ENCODE results near the gene BIN2. TPM values are rescaled to one million over a fixed set of nuclear protein-coding genes. Genes with fewer than 3 reads are reported as not detected.

The BIN2 gene
- total RNA-seq, 1 experiment from 2014 or later, result 0.20 TPM

DNA sequence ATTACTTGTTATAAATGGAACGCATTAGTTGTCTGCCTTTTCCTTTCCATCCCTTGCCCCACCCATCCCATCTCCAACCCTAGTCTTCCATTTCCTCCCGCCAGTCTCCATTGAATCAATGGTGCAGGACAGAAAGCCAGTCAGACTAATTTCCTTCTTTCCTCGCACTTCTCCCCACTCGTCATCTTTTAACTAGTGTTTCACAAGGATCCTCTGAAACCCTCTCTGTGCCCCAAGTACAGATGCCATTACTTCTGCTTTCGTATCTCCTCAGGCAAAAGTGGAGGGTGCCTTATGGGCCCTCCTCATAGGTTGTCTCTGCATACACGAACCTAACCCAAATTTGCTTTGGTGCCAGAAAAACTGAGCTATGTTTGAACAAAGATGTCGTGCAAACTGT, 81.1 kb downstream of the BIN2 start (continued):
- TF ChIP-seq, protein P1, sequence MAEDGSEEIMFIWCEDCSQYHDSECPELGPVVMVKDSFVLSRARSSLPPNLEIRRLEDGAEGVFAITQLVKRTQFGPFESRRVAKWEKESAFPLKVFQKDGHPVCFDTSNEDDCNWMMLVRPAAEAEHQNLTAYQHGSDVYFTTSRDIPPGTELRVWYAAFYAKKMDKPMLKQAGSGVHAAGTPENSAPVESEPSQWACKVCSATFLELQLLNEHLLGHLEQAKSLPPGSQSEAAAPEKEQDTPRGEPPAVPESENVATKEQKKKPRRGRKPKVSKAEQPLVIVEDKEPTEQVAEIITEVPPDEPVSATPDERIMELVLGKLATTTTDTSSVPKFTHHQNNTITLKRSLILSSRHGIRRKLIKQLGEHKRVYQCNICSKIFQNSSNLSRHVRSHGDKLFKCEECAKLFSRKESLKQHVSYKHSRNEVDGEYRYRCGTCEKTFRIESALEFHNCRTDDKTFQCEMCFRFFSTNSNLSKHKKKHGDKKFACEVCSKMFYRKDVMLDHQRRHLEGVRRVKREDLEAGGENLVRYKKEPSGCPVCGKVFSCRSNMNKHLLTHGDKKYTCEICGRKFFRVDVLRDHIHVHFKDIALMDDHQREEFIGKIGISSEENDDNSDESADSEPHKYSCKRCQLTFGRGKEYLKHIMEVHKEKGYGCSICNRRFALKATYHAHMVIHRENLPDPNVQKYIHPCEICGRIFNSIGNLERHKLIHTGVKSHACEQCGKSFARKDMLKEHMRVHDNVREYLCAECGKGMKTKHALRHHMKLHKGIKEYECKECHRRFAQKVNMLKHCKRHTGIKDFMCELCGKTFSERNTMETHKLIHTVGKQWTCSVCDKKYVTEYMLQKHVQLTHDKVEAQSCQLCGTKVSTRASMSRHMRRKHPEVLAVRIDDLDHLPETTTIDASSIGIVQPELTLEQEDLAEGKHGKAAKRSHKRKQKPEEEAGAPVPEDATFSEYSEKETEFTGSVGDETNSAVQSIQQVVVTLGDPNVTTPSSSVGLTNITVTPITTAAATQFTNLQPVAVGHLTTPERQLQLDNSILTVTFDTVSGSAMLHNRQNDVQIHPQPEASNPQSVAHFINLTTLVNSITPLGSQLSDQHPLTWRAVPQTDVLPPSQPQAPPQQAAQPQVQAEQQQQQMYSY (CRISPR knock-in tag; IDR thresholded peaks at IDR 0.05), result no peak
- TF ChIP-seq EMX1 (CRISPR knock-in tag; IDR thresholded peaks at IDR 0.05), result no peak
- no peak for TF ChIP-seq ZNF263 (CRISPR knock-in tag; IDR thresholded peaks at IDR 0.05; ENCODE audit: low read depth)
- TF ChIP-seq, protein P2, sequence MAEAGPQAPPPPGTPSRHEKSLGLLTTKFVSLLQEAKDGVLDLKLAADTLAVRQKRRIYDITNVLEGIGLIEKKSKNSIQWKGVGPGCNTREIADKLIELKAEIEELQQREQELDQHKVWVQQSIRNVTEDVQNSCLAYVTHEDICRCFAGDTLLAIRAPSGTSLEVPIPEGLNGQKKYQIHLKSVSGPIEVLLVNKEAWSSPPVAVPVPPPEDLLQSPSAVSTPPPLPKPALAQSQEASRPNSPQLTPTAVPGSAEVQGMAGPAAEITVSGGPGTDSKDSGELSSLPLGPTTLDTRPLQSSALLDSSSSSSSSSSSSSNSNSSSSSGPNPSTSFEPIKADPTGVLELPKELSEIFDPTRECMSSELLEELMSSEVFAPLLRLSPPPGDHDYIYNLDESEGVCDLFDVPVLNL (CRISPR knock-in tag; IDR thresholded peaks at IDR 0.05; ENCODE audit: borderline replicate concordance, low read depth), result no peak
- TF ChIP-seq, protein P3, sequence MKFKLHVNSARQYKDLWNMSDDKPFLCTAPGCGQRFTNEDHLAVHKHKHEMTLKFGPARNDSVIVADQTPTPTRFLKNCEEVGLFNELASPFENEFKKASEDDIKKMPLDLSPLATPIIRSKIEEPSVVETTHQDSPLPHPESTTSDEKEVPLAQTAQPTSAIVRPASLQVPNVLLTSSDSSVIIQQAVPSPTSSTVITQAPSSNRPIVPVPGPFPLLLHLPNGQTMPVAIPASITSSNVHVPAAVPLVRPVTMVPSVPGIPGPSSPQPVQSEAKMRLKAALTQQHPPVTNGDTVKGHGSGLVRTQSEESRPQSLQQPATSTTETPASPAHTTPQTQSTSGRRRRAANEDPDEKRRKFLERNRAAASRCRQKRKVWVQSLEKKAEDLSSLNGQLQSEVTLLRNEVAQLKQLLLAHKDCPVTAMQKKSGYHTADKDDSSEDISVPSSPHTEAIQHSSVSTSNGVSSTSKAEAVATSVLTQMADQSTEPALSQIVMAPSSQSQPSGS (CRISPR knock-in tag; IDR thresholded peaks at IDR 0.05; ENCODE audit: borderline replicate concordance, low read depth), result no peak

DNA sequence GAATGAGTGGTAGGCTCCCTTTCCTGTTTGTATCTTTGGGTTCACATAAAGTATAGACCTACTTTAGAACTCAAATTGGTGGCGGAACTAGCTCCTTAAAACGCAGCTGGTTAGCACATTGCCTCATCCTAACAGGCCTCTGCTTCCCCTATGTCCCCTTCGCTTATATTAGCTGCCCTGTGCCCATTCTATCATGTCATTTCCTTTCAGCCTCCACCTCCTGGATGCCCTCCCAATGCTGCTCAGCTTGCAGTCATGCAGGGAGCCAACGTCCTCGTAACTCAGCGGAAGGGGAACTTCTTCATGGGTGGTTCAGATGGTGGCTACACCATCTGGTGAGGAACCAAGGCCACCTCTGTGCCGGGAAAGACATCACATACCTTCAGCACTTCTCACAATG, 81.9 kb downstream of the BIN2 start:
- ATAC-seq (no peak), DNase-seq (ENCODE audit: low spot score) (no peak)
- Mint-ChIP-seq H3K4me3 (no peak overlapping the region), H3K27me3 (ENCODE audit: low read depth) (no peaks in the 10 kb centered on the region), H3K9me3 (no peaks in the 10 kb centered on the region), H3K36me3 (peaks cover 51% of the 10 kb centered on the region), H3K27ac (no peak overlapping the region), H3K4me1 (peaks cover 27% of the 10 kb centered on the region)
- CTCF ChIA-PET, result no interaction called here
- POLR2A ChIA-PET, result interaction anchor here (0.6 kb wide), 1 partner anchor 159 kb away, joined by 4 read pairs; the partner anchor contains the start of gene CSRNP2
- TF ChIP-seq, protein P4, sequence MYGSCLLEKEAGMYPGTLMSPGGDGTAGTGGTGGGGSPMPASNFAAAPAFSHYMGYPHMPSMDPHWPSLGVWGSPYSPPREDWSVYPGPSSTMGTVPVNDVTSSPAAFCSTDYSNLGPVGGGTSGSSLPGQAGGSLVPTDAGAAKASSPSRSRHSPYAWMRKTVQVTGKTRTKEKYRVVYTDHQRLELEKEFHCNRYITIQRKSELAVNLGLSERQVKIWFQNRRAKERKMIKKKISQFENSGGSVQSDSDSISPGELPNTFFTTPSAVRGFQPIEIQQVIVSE (CRISPR knock-in tag; IDR thresholded peaks at IDR 0.05; ENCODE audit: borderline replicate concordance), result no peak
- TF ChIP-seq, protein P3 (CRISPR knock-in tag; IDR thresholded peaks at IDR 0.05; ENCODE audit: borderline replicate concordance, low read depth), result no peak
- TF ChIP-seq PRRX2 (CRISPR knock-in tag; IDR thresholded peaks at IDR 0.05) (no peak), SMAD4 (CRISPR knock-in tag; IDR thresholded peaks at IDR 0.05) (no peak), SOX15 (CRISPR knock-in tag; IDR thresholded peaks at IDR 0.05) (no peak), FOXJ3 (CRISPR knock-in tag; IDR thresholded peaks at IDR 0.05; ENCODE audit: borderline replicate concordance) (no peak), CBFB (CRISPR knock-in tag; IDR thresholded peaks at IDR 0.05; ENCODE audit: low read depth) (no peak), NFATC4 (CRISPR knock-in tag; IDR thresholded peaks at IDR 0.05) (no peak), ZNF396 (CRISPR knock-in tag; IDR thresholded peaks at IDR 0.05; ENCODE audit: borderline replicate concordance) (no peak)
- TF ChIP-seq, protein P5, sequence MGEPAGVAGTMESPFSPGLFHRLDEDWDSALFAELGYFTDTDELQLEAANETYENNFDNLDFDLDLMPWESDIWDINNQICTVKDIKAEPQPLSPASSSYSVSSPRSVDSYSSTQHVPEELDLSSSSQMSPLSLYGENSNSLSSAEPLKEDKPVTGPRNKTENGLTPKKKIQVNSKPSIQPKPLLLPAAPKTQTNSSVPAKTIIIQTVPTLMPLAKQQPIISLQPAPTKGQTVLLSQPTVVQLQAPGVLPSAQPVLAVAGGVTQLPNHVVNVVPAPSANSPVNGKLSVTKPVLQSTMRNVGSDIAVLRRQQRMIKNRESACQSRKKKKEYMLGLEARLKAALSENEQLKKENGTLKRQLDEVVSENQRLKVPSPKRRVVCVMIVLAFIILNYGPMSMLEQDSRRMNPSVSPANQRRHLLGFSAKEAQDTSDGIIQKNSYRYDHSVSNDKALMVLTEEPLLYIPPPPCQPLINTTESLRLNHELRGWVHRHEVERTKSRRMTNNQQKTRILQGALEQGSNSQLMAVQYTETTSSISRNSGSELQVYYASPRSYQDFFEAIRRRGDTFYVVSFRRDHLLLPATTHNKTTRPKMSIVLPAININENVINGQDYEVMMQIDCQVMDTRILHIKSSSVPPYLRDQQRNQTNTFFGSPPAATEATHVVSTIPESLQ (CRISPR knock-in tag; IDR thresholded peaks at IDR 0.05), result no peak
- TF ChIP-seq, protein P6, sequence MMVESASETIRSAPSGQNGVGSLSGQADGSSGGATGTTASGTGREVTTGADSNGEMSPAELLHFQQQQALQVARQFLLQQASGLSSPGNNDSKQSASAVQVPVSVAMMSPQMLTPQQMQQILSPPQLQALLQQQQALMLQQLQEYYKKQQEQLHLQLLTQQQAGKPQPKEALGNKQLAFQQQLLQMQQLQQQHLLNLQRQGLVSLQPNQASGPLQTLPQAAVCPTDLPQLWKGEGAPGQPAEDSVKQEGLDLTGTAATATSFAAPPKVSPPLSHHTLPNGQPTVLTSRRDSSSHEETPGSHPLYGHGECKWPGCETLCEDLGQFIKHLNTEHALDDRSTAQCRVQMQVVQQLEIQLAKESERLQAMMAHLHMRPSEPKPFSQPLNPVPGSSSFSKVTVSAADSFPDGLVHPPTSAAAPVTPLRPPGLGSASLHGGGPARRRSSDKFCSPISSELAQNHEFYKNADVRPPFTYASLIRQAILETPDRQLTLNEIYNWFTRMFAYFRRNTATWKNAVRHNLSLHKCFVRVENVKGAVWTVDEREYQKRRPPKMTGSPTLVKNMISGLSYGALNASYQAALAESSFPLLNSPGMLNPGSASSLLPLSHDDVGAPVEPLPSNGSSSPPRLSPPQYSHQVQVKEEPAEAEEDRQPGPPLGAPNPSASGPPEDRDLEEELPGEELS (CRISPR knock-in tag; IDR thresholded peaks at IDR 0.05), result no peak
- TF ChIP-seq, protein P1 (CRISPR knock-in tag; IDR thresholded peaks at IDR 0.05), result no peak
- TF ChIP-seq, protein P7, sequence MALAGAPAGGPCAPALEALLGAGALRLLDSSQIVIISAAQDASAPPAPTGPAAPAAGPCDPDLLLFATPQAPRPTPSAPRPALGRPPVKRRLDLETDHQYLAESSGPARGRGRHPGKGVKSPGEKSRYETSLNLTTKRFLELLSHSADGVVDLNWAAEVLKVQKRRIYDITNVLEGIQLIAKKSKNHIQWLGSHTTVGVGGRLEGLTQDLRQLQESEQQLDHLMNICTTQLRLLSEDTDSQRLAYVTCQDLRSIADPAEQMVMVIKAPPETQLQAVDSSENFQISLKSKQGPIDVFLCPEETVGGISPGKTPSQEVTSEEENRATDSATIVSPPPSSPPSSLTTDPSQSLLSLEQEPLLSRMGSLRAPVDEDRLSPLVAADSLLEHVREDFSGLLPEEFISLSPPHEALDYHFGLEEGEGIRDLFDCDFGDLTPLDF (CRISPR knock-in tag; IDR thresholded peaks at IDR 0.05), result no peak

Data from WTC11 (cell line).